ENCODE measurements around the gene NOL12. TPM values are rescaled to one million over a fixed set of nuclear protein-coding genes. Genes with fewer than 3 reads are reported as not detected.

NOL12 gene
- total RNA-seq, 1 experiment from 2014 or later = 30.4 TPM

DNA sequence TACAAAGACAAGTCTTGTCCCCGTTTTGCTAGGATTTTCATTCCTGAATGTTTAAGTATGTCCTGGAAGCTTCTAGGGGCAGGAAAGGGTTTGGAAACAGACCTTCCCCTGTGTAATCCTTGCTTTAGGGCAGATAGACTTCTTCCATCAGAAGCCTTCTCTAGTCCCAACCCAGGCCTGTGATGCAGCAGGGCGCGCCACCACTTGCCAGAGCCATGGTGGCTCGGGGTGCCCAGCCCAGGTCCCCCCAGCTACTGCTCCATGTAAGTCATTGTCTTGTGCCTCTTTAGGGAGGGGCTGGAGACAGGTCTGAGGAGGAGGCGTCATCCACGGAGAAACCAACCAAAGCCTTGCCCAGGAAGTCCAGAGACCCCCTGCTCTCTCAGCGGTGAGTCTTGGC, 4.3 kb downstream of the NOL12 start:
- no peak overlapping the region for H3T11ph ChIP-seq (ENCODE audit: low read length)
- no peak overlapping the region for H4K8ac ChIP-seq (replicated peaks; ENCODE audit: insufficient read length, low read depth, low read length)
- H3K27ac ChIP-seq (ENCODE audit: insufficient read length, low read depth, low read length) = no peak overlapping the region

More for the DNA sequence above, 4.3 kb downstream of the NOL12 start:
- H4K20me1 ChIP-seq (ENCODE audit: control insufficient read depth, insufficient read depth, insufficient read length) = no peaks in the 10 kb centered on the region
- Mint-ChIP-seq H3K4me1 (peaks cover 8 to 14% of the 10 kb centered on the region in 2 experiments), H3K36me3 (ENCODE audit: insufficient read depth in 1 of 3, low read depth in 3 of 3) (peaks cover 19 to 48% (median 44%) of the 10 kb centered on the region in 3 experiments), H3K27me3 (ENCODE audit: low read depth) (peaks cover 1% of the 10 kb centered on the region; the same call in 1 of the 2 replicates), H3K9me3 (no peaks in the 10 kb centered on the region), H3K27ac (no peak overlapping the region), H3K4me3 (no peak overlapping the region)
- H3K27me3 ChIP-seq (ENCODE audit: insufficient read depth, low read length) = no peaks in the 10 kb centered on the region
- H3K18ac ChIP-seq (ENCODE audit: insufficient read length, low read depth, low read length) = no peak overlapping the region
- no peak overlapping the region for H3K4ac ChIP-seq (ENCODE audit: low read depth, low read length)
- no peak for DNase-seq
- H4K5ac ChIP-seq (ENCODE audit: insufficient read length, low read depth, low read length) = no peak overlapping the region
- no peak overlapping the region for H3K9ac ChIP-seq (ENCODE audit: extremely low read depth, insufficient read length, low read length)
- H3K79me1 ChIP-seq (ENCODE audit: insufficient read depth, low read depth, low read length, poor library complexity, severe bottlenecking) = no peaks in the 10 kb centered on the region
- no peaks in the 10 kb centered on the region; the same call in 1 of the 2 replicates for H3K79me2 ChIP-seq (ENCODE audit: insufficient read depth, low read length)
- no peak overlapping the region for H2AK5ac ChIP-seq (ENCODE audit: insufficient read length, low read length)
- H4K91ac ChIP-seq (ENCODE audit: insufficient read length, low read depth, low read length) = no peak overlapping the region
- H3K4me2 ChIP-seq (ENCODE audit: insufficient read depth, insufficient read length, low read length) = no peak overlapping the region
- WGBS (ENCODE audit: extremely low coverage, insufficient read length, low lambda C conversion rate) = no CpG with 5 or more reads among the region's 7 CpGs
- H2AFZ ChIP-seq (ENCODE audit: low read length) = no peak overlapping the region
- no peak overlapping the region for H2BK15ac ChIP-seq (ENCODE audit: low read depth, low read length)
- no peak overlapping the region for H3K14ac ChIP-seq (ENCODE audit: insufficient read depth, low read length)
- TF ChIP-seq, protein P1, sequence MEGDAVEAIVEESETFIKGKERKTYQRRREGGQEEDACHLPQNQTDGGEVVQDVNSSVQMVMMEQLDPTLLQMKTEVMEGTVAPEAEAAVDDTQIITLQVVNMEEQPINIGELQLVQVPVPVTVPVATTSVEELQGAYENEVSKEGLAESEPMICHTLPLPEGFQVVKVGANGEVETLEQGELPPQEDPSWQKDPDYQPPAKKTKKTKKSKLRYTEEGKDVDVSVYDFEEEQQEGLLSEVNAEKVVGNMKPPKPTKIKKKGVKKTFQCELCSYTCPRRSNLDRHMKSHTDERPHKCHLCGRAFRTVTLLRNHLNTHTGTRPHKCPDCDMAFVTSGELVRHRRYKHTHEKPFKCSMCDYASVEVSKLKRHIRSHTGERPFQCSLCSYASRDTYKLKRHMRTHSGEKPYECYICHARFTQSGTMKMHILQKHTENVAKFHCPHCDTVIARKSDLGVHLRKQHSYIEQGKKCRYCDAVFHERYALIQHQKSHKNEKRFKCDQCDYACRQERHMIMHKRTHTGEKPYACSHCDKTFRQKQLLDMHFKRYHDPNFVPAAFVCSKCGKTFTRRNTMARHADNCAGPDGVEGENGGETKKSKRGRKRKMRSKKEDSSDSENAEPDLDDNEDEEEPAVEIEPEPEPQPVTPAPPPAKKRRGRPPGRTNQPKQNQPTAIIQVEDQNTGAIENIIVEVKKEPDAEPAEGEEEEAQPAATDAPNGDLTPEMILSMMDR (conservative IDR thresholded peaks at IDR 0.05) = no peak
- H3K9me3 ChIP-seq (ENCODE audit: control insufficient read depth, low read depth, low read length) = no peaks in the 10 kb centered on the region
- no peaks in the 10 kb centered on the region for H3K4me1 ChIP-seq (ENCODE audit: insufficient read depth, low read length)
- H3K23ac ChIP-seq (ENCODE audit: insufficient read length, low read depth, low read length) = no peak overlapping the region
- H3K23me2 ChIP-seq (ENCODE audit: insufficient read length, low read depth, low read length, poor library complexity, severe bottlenecking) = peaks cover 9% of the 10 kb centered on the region
- no peak overlapping the region for H2BK120ac ChIP-seq (ENCODE audit: low read depth, low read length, poor library complexity, severe bottlenecking)
- no peak overlapping the region for H2BK12ac ChIP-seq (ENCODE audit: insufficient read length, low read depth, low read length)
- H3K56ac ChIP-seq (ENCODE audit: insufficient read length, low read depth, low read length) = no peak overlapping the region
- no peak overlapping the region for H2BK20ac ChIP-seq (ENCODE audit: low read depth, low read length, poor library complexity, severe bottlenecking)
- no peak overlapping the region for H2BK5ac ChIP-seq (ENCODE audit: insufficient read length, low read length)

Measured in H9 (cell line).